A673 (cell line): ENCODE results near the gene CAPN13.

ENCODE experiments used
- CTCF ChIP-seq: fragments of 300-800, 200-600 bp; sonication (generic); conservative IDR thresholded peaks from 2 replicates; pipeline ENCODE4 v1.5.1; 2017; ENCODE audit warnings: low read depth, mild to moderate bottlenecking, antibody characterized with exemption, low read length, moderate library complexity, mixed read lengths
- EZH2 ChIP-seq: fragments of 200-600 bp; sonication (generic); IDR thresholded peaks from 2 replicates; pipeline ENCODE4 v1.6.1; 2017; ENCODE audit warnings: borderline replicate concordance, low read depth, mild to moderate bottlenecking, mixed read lengths, antibody characterized with exemption, low read length; ENCODE audit not compliant: poor library complexity, severe bottlenecking

DNA sequence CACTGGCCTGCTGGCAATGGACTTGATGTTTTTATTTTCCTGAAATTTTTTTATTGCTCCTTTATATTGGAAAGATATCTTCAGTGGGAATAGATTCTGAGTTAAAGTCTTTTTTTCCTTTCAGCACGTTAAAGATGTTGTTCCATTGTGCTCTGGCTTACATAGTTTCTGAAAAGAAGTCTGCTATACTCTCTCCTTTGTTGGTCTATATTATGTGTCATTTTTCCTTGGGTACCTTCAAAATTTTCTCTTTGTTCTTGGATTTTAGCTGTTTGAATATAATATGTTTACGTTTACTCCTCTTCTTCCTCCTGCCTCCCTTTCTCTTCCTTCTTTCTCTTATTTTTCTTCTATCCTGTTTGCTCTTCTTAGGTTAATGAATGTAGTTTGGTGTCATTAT is 105.5 kb downstream of the CAPN13 start:
- TF ChIP-seq CTCF (no peak), EZH2 (no peak)
